ENCODE measurements around the gene HMCES. TPM values are rescaled to one million over a fixed set of nuclear protein-coding genes. Genes with fewer than 3 reads are reported as not detected.

Gene HMCES
- total and polyA plus RNA-seq, 2 of the 13 experiments (the other 11 are each of a cell fraction or from before 2014, with no cell fraction given) = 16.1 to 37.5 TPM

GRCh38 chr3:129233538-129233937 lies 45.1 kb upstream of the HMCES start:
- in situ Hi-C loops (cut with HindIII; ENCODE audit: extremely low pct_ligation_motif_present, low pct_unique_long_range_greater_than_20kb) (no loop called here), intact Hi-C loops (cut with micrococcal nuclease; ENCODE audit: unreplicated experiment) (no loop called here)
- FAIRE-seq (no peak), ATAC-seq (no peak), DNase-seq (ENCODE audit: low spot score) (no peak)
- peaks cover 48% of the 10 kb centered on the region for H3K4me1 ChIP-seq (ENCODE audit: insufficient read depth, low read length)
- H2AFZ ChIP-seq (ENCODE audit: low read length) = no peak overlapping the region
- no peak overlapping the region for H3K9ac ChIP-seq (ENCODE audit: insufficient read depth, low read depth, low read length)
- H3K4me3 ChIP-seq (replicated peaks in 1 of 3; ENCODE audit: insufficient read depth in 1 of 3, low read depth in 2 of 3, low read length in 3 of 3) = no peak overlapping the region
- H3K27ac ChIP-seq (ENCODE audit: extremely low read length, insufficient read depth, low read length) = no peak overlapping the region
- POLR2A ChIA-PET = no interaction called here
- no peaks in the 10 kb centered on the region for H3K36me3 ChIP-seq (replicated peaks in 1 of 2; ENCODE audit: control insufficient read depth in 1 of 2, insufficient read depth in 2 of 2, low read length in 2 of 2)
- no peaks in the 10 kb centered on the region for H3K9me3 ChIP-seq (ENCODE audit: low read length)
- no TSS peak for BruUV-seq (replicated peaks)
- CTCF ChIA-PET (ENCODE audit: low intra/inter-chr PET ratio, low total read pairs) = no interaction called here
- no peak overlapping the region for H3K4me2 ChIP-seq (ENCODE audit: low read depth, low read length)
- no peaks in the 10 kb centered on the region for H4K20me1 ChIP-seq (ENCODE audit: insufficient read depth, low read length)
- WGBS (ENCODE audit: low lambda C conversion rate) = 41% methylated on average over 4 of the region's 4 CpGs
- H3K27me3 ChIP-seq (ENCODE audit: control insufficient read depth in 1 of 2, insufficient read depth in 2 of 2, low read length in 2 of 2) = no peaks in the 10 kb centered on the region
- H3K79me2 ChIP-seq (ENCODE audit: insufficient read depth, low read length) = no peaks in the 10 kb centered on the region
- TF ChIP-seq PCBP2 (optimal IDR thresholded peaks at IDR 0.05; ENCODE audit: low read depth, low read length, poor library complexity, severe bottlenecking) (no peak), ZNF326 (CRISPR knock-in tag; IDR thresholded peaks at IDR 0.05; ENCODE audit: borderline replicate concordance) (no peak), SP4 (CRISPR knock-in tag; IDR thresholded peaks at IDR 0.05) (no peak), FOXP1 (IDR thresholded peaks at IDR 0.05) (no peak), FOXP1 (CRISPR knock-in tag; IDR thresholded peaks at IDR 0.05) (no peak), NFAT5 (CRISPR knock-in tag; IDR thresholded peaks at IDR 0.05) (no peak), ZNF44 (CRISPR knock-in tag; IDR thresholded peaks at IDR 0.05) (no peak), RFXAP (CRISPR knock-in tag; IDR thresholded peaks at IDR 0.05; ENCODE audit: borderline replicate concordance) (no peak), ZMYM4 (CRISPR knock-in tag; IDR thresholded peaks at IDR 0.05) (no peak), ZNF10 (CRISPR knock-in tag; IDR thresholded peaks at IDR 0.05; ENCODE audit: borderline replicate concordance, low read depth) (no peak), SAP130 (CRISPR knock-in tag; IDR thresholded peaks at IDR 0.05; ENCODE audit: low read depth) (no peak), ZNF788 (CRISPR knock-in tag; IDR thresholded peaks at IDR 0.05; ENCODE audit: borderline replicate concordance) (no peak), WIZ (CRISPR knock-in tag; IDR thresholded peaks at IDR 0.05) (no peak), HDAC2 (CRISPR knock-in tag; IDR thresholded peaks at IDR 0.05) (no peak), ZFYVE20 (CRISPR knock-in tag; IDR thresholded peaks at IDR 0.05; ENCODE audit: borderline replicate concordance, low read depth) (no peak)
